WERI-Rb-1 (cell line): Measurements from ENCODE around the gene JPH4.

ENCODE experiments used
- DNase-seq: peaks from one replicate; pipeline ENCODE4 v3.0.0-alpha.2; 2020
- H3K27ac ChIP-seq: fragments of 250-450 bp; sonication (Bioruptor Pico); 2 replicates; pipeline ENCODE4 v1.5.1; 2020; ENCODE audit warnings: mild to moderate bottlenecking, moderate library complexity
- H3K27me3 ChIP-seq: fragments of 250-450 bp; sonication (Bioruptor Pico); 2 replicates; pipeline ENCODE4 v1.5.1; 2021; ENCODE audit warnings: mild to moderate bottlenecking, low read depth, moderate library complexity; ENCODE audit not compliant: insufficient read depth, severe bottlenecking
- H3K36me3 ChIP-seq: fragments of 250-450 bp; sonication (Bioruptor Pico); 2 replicates; pipeline ENCODE4 v1.5.1; 2020; ENCODE audit warnings: mild to moderate bottlenecking, moderate library complexity
- H3K4me3 ChIP-seq: 2 replicates; pipeline ENCODE4 v1.5.1; 2011; ENCODE audit warnings: low read depth, mild to moderate bottlenecking, control low read depth, low read length
- H3K9me3 ChIP-seq: fragments of 250-450 bp; sonication (Bioruptor Pico); 2 replicates; pipeline ENCODE4 v1.5.1; 2021; ENCODE audit warnings: mild to moderate bottlenecking, moderate library complexity; ENCODE audit not compliant: severe bottlenecking
- CTCF ChIP-seq: IDR thresholded peaks from 2 replicates; pipeline ENCODE4 v1.5.1; 2011; ENCODE audit warnings: low read depth, mild to moderate bottlenecking, control low read depth, inconsistent platforms, low read length

The JPH4 gene

GRCh38 chr14:23565626-23566025, 13.0 kb downstream of the JPH4 start:
- Histone ChIP-seq H3K27me3 (no peaks in the 10 kb centered on the region), H3K9me3 (no peaks in the 10 kb centered on the region), H3K36me3 (peaks cover 37% of the 10 kb centered on the region), H3K27ac (no peak overlapping the region), H3K4me3 (no peak overlapping the region)
- no peak for TF ChIP-seq CTCF
- no peak for DNase-seq

GRCh38 chr14:23564876-23565275, 13.7 kb downstream of the JPH4 start:
- H3K36me3 ChIP-seq = peaks cover 43% of the 10 kb centered on the region
- H3K4me3 ChIP-seq = no peak overlapping the region
- no peaks in the 10 kb centered on the region for H3K27me3 ChIP-seq
- no peak for TF ChIP-seq CTCF
- no peaks in the 10 kb centered on the region for H3K9me3 ChIP-seq
- DNase-seq = no peak
- H3K27ac ChIP-seq = no peak overlapping the region

DNA sequence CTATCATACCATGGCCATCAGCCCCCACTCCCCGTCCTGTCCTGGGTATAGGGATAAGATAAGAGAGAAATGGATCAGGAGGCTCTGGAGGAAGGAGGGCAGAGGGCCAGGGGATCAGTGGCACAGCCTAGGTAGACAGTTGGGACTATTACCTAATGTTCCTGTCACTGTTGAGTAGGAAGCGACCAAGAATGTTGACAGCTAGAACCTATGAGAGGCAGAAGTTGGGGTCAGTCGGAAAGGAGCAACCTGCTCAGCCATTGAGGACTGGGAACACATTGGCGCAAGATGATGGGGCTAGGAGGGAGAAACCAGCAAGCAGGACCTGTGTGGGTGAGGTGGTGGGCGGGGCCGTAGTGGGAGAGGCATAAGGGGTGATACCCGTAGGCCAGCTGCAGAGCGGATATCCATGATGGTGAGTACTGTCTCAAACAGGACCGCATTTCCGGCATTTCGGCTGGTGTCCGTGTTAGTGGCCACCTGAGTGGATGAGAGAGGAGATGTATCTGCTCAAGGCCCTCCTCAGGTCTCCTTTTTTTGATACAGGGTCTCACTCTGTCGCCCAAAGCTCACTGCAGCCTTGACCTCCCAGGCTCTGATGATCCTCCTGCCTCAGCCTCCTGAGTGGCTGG, 14.3 kb downstream of the JPH4 start:
- Histone ChIP-seq H3K27me3 (no peaks in the 10 kb centered on the region), H3K27ac (no peak overlapping the region), H3K9me3 (no peaks in the 10 kb centered on the region), H3K36me3 (peaks cover 49% of the 10 kb centered on the region), H3K4me3 (no peak overlapping the region)
- DNase-seq = no peak
- TF ChIP-seq CTCF = no peak

GRCh38 chr14:23563473-23564180, 15.0 kb downstream of the JPH4 start:
- Histone ChIP-seq H3K4me3 (no peak overlapping the region), H3K27me3 (no peaks in the 10 kb centered on the region), H3K9me3 (no peaks in the 10 kb centered on the region), H3K27ac (no peak overlapping the region), H3K36me3 (peaks cover 51% of the 10 kb centered on the region)
- no peak for DNase-seq
- TF ChIP-seq CTCF = no peak

GRCh38 chr14:23562822-23563472, 15.6 kb downstream of the JPH4 start:
- H3K36me3 ChIP-seq = peaks cover 55% of the 10 kb centered on the region
- DNase-seq = peak; percentile 72
- TF ChIP-seq CTCF = peak; percentile 90
- H3K9me3 ChIP-seq = no peaks in the 10 kb centered on the region
- H3K27ac ChIP-seq = no peak overlapping the region
- H3K27me3 ChIP-seq = no peaks in the 10 kb centered on the region
- no peak overlapping the region for H3K4me3 ChIP-seq
